GM23338 (cell line): ENCODE data around the gene SLC52A3. TPM values are rescaled to one million over a fixed set of nuclear protein-coding genes. Genes with fewer than 3 reads are reported as not detected.

Experiments used
- ATAC-seq: fragments of 200-7000 bp; cut with Tn5 transposase; 3 replicates; pipeline ENCODE4 v1.9.1; 2020
- DNase-seq: peaks from one replicate; pipeline ENCODE4 v3.0.0-alpha.2; 2015; ENCODE audit warnings: low spot score
- H2AFZ ChIP-seq: fragments of 200-600 bp; sonication (generic); 2 replicates; pipeline ENCODE4 v1.8.0; 2016; ENCODE audit warnings: antibody characterized with exemption, mild to moderate bottlenecking, moderate library complexity
- H3F3A ChIP-seq: fragments of 200-600 bp; sonication (generic); replicated peaks from 2 replicates; pipeline ENCODE4 v1.8.0; 2017; ENCODE audit warnings: antibody characterized with exemption, mixed run types, low read depth
- H3K27ac ChIP-seq: fragments of 200-600 bp; sonication (generic); 2 replicates; pipeline ENCODE4 v1.6.1; 2016; ENCODE audit warnings: low read depth
- H3K27me3 ChIP-seq: fragments of 200-600 bp; sonication (generic); 2 replicates; pipeline ENCODE4 v1.8.0; 2016; ENCODE audit warnings: mild to moderate bottlenecking, mixed run types, moderate library complexity; ENCODE audit not compliant: insufficient read depth
- H3K36me3 ChIP-seq: fragments of 200-600 bp; sonication (generic); 2 replicates; pipeline ENCODE4 v1.8.0; 2016; ENCODE audit warnings: mild to moderate bottlenecking; ENCODE audit not compliant: insufficient read depth
- H3K4me1 ChIP-seq: fragments of 200-600 bp; sonication (generic); 2 replicates; pipeline ENCODE4 v1.8.0; 2016; ENCODE audit warnings: mild to moderate bottlenecking, moderate library complexity; ENCODE audit not compliant: insufficient read depth
- H3K4me2 ChIP-seq: fragments of 200-600 bp; sonication (generic); 2 replicates; pipeline ENCODE4 v1.7.1; 2017; ENCODE audit warnings: mixed run types
- H3K4me3 ChIP-seq: fragments of 200-600 bp; sonication (generic); 2 replicates; pipeline ENCODE4 v1.6.1; 2016; ENCODE audit warnings: mixed run types
- H3K79me2 ChIP-seq: fragments of 200-600 bp; sonication (generic); replicated peaks from 2 replicates; pipeline ENCODE4 v1.8.0; 2017; ENCODE audit warnings: mild to moderate bottlenecking; ENCODE audit not compliant: insufficient read depth
- H3K9me2 ChIP-seq: fragments of 200-600 bp; sonication (generic); 2 replicates; pipeline ENCODE4 v1.8.0; 2017; ENCODE audit not compliant: insufficient read depth
- H4K20me1 ChIP-seq: fragments of 200-600 bp; sonication (generic); replicated peaks from 2 replicates; pipeline ENCODE4 v1.8.0; 2017; ENCODE audit warnings: mild to moderate bottlenecking; ENCODE audit not compliant: insufficient read depth
- H3K27ac Mint-ChIP-seq: 2 replicates; pipeline ENCODE4 v1.8.0; 2020; ENCODE audit warnings: inconsistent platforms, mild to moderate bottlenecking, moderate library complexity, mixed read lengths
- H3K27me3 Mint-ChIP-seq: 3 replicates; pipeline ENCODE4 v1.8.0; 2022; ENCODE audit warnings: low read depth, mild to moderate bottlenecking, moderate library complexity, mixed read lengths, inconsistent platforms; ENCODE audit not compliant: insufficient read depth, poor library complexity
- H3K36me3 Mint-ChIP-seq: 3 replicates; pipeline ENCODE4 v1.8.0; 2021; ENCODE audit warnings: low read depth, mild to moderate bottlenecking, inconsistent platforms, moderate library complexity, mixed read lengths
- H3K4me1 Mint-ChIP-seq: 3 replicates; pipeline ENCODE4 v1.8.0; 2020; ENCODE audit warnings: mild to moderate bottlenecking, inconsistent platforms, mixed read lengths
- H3K4me3 Mint-ChIP-seq: 3 replicates; pipeline ENCODE4 v1.8.0; 2021; ENCODE audit warnings: moderate library complexity, mild to moderate bottlenecking, inconsistent platforms, mixed read lengths
- H3K9me3 Mint-ChIP-seq: 3 replicates; pipeline ENCODE4 v1.8.0; 2020; ENCODE audit warnings: moderate library complexity, mild to moderate bottlenecking, inconsistent platforms, mixed read lengths
- CREB1 ChIP-seq: fragments of 250-450 bp; sonication (Bioruptor Pico); IDR thresholded peaks from 2 replicates; pipeline ENCODE4 v1.5.0; 2020; ENCODE audit warnings: low read depth, mild to moderate bottlenecking, moderate library complexity
- CTCF ChIP-seq, 2 experiments: fragments of 200-600 bp in 1 of 2; sonication (generic) in 1 of 2; conservative IDR thresholded peaks; 2 replicates each; pipeline versions ENCODE4 v1.5.1 to v1.6.1; 2016 to 2017; ENCODE audit warnings: antibody characterized with exemption in 2 of 2, low read depth in 2 of 2, mild to moderate bottlenecking in 2 of 2, moderate library complexity in 1 of 2
- ETS1 ChIP-seq: IDR thresholded peaks from 2 replicates; pipeline ENCODE4 v1.6.1; 2016; ENCODE audit warnings: antibody characterized with exemption
- EZH2 ChIP-seq: fragments of 200-600 bp; sonication (generic); IDR thresholded peaks from one replicate; pipeline ENCODE4 v1.8.0; 2017; ENCODE audit warnings: antibody characterized with exemption, mild to moderate bottlenecking, low read depth; ENCODE audit not compliant: unreplicated experiment
- EZH2phosphoT487 ChIP-seq: fragments of 200-600 bp; sonication (generic); IDR thresholded peaks from one replicate; pipeline ENCODE4 v1.8.1; 2018; ENCODE audit warnings: antibody characterized with exemption; ENCODE audit not compliant: unreplicated experiment
- JUNB ChIP-seq: IDR thresholded peaks from one replicate; pipeline ENCODE4 v1.6.1; 2016; ENCODE audit warnings: antibody characterized with exemption; ENCODE audit not compliant: unreplicated experiment
- NANOG ChIP-seq: IDR thresholded peaks from 2 replicates; pipeline ENCODE4 v1.6.1; 2016; ENCODE audit warnings: antibody characterized with exemption, borderline replicate concordance
- POLR2AphosphoS5 ChIP-seq: IDR thresholded peaks from 2 replicates; pipeline ENCODE4 v1.6.1; 2016; ENCODE audit warnings: antibody characterized with exemption, low read depth
- STAT1 ChIP-seq: IDR thresholded peaks from one replicate; pipeline ENCODE4 v1.6.1; 2016; ENCODE audit warnings: antibody characterized with exemption; ENCODE audit not compliant: unreplicated experiment
- ZNF114 ChIP-seq: fragments of 250-450 bp; sonication (Bioruptor Pico); IDR thresholded peaks from 2 replicates; pipeline ENCODE4 v1.5.0; 2020; ENCODE audit warnings: mild to moderate bottlenecking, moderate library complexity
- ZNF331 ChIP-seq: fragments of 250-450 bp; sonication (Bioruptor Pico); IDR thresholded peaks from 2 replicates; pipeline ENCODE4 v1.5.0; 2020; ENCODE audit warnings: low read depth, mild to moderate bottlenecking, moderate library complexity
- polyA plus RNA-seq: library from polyadenylated mRNA; unstranded; fragments of >200 nt; fragmentation: Nextera tagmentation; extraction: Ambion mirVana; gene quantifications from 2 replicates; pipeline ENCODE4 v1.2.1, GENCODE V29; 2016
- total RNA-seq: library from RNA; depleted of rRNA; stranded (reverse); fragments of >200 nt; shearing (Covaris generic); gene quantifications from 2 replicates; pipeline ENCODE4 v1.2.3, GENCODE V29; 2014
- TF ChIP-seq, protein P1 (sequence below): fragments of 250-450 bp; sonication (Bioruptor Pico); IDR thresholded peaks from 2 replicates; pipeline ENCODE4 v1.5.0; 2020; ENCODE audit warnings: mild to moderate bottlenecking, moderate library complexity
- TF ChIP-seq, protein P2 (sequence below): IDR thresholded peaks from one replicate; pipeline ENCODE4 v1.6.1; 2018; ENCODE audit warnings: antibody characterized with exemption; ENCODE audit not compliant: unreplicated experiment

SLC52A3 gene
- total and polyA plus RNA-seq, 2 experiments from 2014 or later = 2.3 to 4.5 TPM

- Histone ChIP-seq H3F3A (0 out of 2 replicates have a peak, but pooled peaks cover 7% of the 10 kb centered on the region), H3K27me3 (peaks cover 27% of the 10 kb centered on the region), H3K36me3 (no peaks in the 10 kb centered on the region), H3K4me3 (no peak overlapping the region), H2AFZ (no peak overlapping the region), H4K20me1 (no peaks in the 10 kb centered on the region), H3K79me2 (no peaks in the 10 kb centered on the region), H3K9me2 (no peaks in the 10 kb centered on the region), H3K27ac (no peak overlapping the region), H3K4me2 (no peak overlapping the region), H3K4me1 (peaks cover 7% of the 10 kb centered on the region; the same call in 1 of the 2 replicates)
- H3K4me1 Mint-ChIP-seq = peaks cover 6% of the 10 kb centered on the region
- no peak overlapping the region for H3K27ac Mint-ChIP-seq
- DNase-seq = no peak
- H3K27me3 Mint-ChIP-seq = peaks cover 11% of the 10 kb centered on the region
- no peak overlapping the region for H3K4me3 Mint-ChIP-seq
- H3K9me3 Mint-ChIP-seq = no peaks in the 10 kb centered on the region; the same call in 2 of the 3 replicates
- no peak for ATAC-seq
- no peaks in the 10 kb centered on the region for H3K36me3 Mint-ChIP-seq
- TF ChIP-seq CTCF (conservative IDR thresholded peaks at IDR 0.05; ENCODE audit: low read depth in 2 of 2) (no peak), STAT1 (no peak), ZNF114 (CRISPR knock-in tag) (no peak), ZNF331 (CRISPR knock-in tag) (no peak), EZH2phosphoT487 (no peak), EZH2 (no peak), CREB1 (no peak), POLR2AphosphoS5 (no peak), NANOG (no peak), ETS1 (no peak), JUNB (no peak)
- TF ChIP-seq, protein P1, sequence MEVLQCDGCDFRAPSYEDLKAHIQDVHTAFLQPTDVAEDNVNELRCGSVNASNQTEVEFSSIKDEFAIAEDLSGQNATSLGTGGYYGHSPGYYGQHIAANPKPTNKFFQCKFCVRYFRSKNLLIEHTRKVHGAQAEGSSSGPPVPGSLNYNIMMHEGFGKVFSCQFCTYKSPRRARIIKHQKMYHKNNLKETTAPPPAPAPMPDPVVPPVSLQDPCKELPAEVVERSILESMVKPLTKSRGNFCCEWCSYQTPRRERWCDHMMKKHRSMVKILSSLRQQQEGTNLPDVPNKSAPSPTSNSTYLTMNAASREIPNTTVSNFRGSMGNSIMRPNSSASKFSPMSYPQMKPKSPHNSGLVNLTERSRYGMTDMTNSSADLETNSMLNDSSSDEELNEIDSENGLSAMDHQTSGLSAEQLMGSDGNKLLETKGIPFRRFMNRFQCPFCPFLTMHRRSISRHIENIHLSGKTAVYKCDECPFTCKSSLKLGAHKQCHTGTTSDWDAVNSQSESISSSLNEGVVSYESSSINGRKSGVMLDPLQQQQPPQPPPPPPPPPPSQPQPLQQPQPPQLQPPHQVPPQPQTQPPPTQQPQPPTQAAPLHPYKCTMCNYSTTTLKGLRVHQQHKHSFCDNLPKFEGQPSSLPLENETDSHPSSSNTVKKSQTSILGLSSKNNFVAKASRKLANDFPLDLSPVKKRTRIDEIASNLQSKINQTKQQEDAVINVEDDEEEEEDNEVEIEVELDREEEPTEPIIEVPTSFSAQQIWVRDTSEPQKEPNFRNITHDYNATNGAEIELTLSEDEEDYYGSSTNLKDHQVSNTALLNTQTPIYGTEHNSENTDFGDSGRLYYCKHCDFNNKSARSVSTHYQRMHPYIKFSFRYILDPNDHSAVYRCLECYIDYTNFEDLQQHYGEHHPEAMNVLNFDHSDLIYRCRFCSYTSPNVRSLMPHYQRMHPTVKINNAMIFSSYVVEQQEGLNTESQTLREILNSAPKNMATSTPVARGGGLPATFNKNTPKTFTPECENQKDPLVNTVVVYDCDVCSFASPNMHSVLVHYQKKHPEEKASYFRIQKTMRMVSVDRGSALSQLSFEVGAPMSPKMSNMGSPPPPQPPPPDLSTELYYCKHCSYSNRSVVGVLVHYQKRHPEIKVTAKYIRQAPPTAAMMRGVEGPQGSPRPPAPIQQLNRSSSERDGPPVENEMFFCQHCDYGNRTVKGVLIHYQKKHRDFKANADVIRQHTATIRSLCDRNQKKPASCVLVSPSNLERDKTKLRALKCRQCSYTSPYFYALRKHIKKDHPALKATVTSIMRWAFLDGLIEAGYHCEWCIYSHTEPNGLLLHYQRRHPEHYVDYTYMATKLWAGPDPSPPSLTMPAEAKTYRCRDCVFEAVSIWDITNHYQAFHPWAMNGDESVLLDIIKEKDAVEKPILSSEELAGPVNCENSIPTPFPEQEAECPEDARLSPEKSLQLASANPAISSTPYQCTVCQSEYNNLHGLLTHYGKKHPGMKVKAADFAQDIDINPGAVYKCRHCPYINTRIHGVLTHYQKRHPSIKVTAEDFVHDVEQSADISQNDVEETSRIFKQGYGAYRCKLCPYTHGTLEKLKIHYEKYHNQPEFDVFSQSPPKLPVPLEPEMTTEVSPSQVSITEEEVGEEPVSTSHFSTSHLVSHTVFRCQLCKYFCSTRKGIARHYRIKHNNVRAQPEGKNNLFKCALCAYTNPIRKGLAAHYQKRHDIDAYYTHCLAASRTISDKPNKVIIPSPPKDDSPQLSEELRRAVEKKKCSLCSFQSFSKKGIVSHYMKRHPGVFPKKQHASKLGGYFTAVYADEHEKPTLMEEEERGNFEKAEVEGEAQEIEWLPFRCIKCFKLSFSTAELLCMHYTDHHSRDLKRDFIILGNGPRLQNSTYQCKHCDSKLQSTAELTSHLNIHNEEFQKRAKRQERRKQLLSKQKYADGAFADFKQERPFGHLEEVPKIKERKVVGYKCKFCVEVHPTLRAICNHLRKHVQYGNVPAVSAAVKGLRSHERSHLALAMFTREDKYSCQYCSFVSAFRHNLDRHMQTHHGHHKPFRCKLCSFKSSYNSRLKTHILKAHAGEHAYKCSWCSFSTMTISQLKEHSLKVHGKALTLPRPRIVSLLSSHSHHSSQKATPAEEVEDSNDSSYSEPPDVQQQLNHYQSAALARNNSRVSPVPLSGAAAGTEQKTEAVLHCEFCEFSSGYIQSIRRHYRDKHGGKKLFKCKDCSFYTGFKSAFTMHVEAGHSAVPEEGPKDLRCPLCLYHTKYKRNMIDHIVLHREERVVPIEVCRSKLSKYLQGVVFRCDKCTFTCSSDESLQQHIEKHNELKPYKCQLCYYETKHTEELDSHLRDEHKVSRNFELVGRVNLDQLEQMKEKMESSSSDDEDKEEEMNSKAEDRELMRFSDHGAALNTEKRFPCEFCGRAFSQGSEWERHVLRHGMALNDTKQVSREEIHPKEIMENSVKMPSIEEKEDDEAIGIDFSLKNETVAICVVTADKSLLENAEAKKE = no peak
- TF ChIP-seq, protein P2, sequence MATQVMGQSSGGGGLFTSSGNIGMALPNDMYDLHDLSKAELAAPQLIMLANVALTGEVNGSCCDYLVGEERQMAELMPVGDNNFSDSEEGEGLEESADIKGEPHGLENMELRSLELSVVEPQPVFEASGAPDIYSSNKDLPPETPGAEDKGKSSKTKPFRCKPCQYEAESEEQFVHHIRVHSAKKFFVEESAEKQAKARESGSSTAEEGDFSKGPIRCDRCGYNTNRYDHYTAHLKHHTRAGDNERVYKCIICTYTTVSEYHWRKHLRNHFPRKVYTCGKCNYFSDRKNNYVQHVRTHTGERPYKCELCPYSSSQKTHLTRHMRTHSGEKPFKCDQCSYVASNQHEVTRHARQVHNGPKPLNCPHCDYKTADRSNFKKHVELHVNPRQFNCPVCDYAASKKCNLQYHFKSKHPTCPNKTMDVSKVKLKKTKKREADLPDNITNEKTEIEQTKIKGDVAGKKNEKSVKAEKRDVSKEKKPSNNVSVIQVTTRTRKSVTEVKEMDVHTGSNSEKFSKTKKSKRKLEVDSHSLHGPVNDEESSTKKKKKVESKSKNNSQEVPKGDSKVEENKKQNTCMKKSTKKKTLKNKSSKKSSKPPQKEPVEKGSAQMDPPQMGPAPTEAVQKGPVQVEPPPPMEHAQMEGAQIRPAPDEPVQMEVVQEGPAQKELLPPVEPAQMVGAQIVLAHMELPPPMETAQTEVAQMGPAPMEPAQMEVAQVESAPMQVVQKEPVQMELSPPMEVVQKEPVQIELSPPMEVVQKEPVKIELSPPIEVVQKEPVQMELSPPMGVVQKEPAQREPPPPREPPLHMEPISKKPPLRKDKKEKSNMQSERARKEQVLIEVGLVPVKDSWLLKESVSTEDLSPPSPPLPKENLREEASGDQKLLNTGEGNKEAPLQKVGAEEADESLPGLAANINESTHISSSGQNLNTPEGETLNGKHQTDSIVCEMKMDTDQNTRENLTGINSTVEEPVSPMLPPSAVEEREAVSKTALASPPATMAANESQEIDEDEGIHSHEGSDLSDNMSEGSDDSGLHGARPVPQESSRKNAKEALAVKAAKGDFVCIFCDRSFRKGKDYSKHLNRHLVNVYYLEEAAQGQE = no peak
Observed at GRCh38 chr20:730005-730404, 38.3 kb downstream of the SLC52A3 start.
